Measurements from ENCODE around the gene GALNT3.

The GALNT3 gene

DNA sequence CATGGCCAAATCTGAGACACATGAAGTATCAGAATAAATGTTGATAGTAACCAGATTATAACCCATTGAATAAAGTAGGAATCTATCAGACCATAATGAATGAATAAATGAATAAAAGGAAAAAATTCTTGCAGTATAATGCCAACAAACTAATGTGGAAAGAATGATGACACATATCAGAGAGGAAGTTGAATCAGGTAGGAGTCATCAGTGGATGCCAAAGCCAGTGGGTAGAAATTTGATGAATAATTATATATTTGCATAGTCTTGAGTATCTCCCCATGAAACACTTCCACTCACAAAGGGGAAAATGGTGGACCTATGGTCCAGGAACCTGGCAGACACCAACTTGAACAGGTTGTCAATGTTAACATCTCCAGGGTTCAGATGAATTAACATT, 68.6 kb downstream of the GALNT3 start:
- in situ Hi-C loops (cut with MboI; ENCODE audit: low pct_unique_long_range_greater_than_20kb, low sequenced_read_pairs, unreplicated experiment), result no loop called here
- TF ChIP-seq, protein P1, sequence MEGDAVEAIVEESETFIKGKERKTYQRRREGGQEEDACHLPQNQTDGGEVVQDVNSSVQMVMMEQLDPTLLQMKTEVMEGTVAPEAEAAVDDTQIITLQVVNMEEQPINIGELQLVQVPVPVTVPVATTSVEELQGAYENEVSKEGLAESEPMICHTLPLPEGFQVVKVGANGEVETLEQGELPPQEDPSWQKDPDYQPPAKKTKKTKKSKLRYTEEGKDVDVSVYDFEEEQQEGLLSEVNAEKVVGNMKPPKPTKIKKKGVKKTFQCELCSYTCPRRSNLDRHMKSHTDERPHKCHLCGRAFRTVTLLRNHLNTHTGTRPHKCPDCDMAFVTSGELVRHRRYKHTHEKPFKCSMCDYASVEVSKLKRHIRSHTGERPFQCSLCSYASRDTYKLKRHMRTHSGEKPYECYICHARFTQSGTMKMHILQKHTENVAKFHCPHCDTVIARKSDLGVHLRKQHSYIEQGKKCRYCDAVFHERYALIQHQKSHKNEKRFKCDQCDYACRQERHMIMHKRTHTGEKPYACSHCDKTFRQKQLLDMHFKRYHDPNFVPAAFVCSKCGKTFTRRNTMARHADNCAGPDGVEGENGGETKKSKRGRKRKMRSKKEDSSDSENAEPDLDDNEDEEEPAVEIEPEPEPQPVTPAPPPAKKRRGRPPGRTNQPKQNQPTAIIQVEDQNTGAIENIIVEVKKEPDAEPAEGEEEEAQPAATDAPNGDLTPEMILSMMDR (IDR thresholded peaks at IDR 0.05; ENCODE audit: extremely low read depth, insufficient read depth, missing control alignments), result no peak
- no peak for DNase-seq (ENCODE audit: low spot score)

DNA sequence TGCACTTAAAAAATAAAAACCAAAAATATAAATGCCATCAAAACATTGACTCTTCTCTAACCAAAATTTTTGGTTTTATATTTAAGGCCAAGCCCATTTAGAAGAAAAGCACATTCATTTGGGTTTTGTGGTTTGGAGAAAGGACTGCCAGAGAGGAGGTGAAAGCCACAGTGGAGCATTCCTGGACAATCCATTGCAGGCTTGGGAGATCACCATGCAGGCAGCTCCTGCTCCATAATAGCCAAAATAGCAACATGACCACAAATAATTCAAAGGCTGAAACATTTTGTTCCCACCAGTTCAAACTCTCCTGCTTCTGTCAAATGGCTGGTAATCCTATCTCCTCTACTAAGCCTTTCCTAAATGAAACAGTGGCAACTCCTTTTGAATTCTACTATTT, 73.5 kb downstream of the GALNT3 start:
- TF ChIP-seq, protein P1 (IDR thresholded peaks at IDR 0.05; ENCODE audit: extremely low read depth, insufficient read depth, missing control alignments), result no peak
- in situ Hi-C loops (cut with MboI; ENCODE audit: low pct_unique_long_range_greater_than_20kb, low sequenced_read_pairs, unreplicated experiment), result no loop called here
- DNase-seq (ENCODE audit: low spot score), result no peak

DNA sequence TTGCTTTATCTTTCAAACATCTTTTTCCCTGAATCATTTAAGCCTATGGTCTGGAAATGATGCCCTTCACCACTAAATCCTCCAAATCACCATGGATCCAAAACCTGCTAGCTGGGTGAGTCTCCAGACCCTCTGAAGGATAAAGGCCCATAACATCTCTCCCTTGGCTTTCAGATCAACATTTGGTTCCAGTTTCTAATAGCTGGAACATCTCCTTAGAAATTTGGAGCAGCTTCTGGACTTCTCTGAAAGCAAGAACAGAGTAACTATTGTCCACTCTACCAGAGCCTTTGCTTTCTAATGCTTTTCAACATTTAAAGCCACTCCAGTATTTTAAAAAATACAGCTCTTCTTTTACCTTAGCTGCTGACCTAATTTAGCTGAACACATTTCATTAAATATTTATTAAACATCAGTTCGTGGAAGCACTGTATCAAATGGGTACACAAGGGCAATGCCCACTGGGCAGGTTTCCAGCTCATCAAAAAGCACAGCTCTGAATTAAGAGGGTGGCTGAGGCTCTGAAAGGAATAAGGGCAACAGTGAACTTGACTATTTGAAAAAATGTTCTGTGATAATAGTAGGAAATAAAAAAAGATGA, 75.3 kb downstream of the GALNT3 start:
- DNase-seq (ENCODE audit: low spot score), result no peak
- TF ChIP-seq, protein P1 (IDR thresholded peaks at IDR 0.05; ENCODE audit: extremely low read depth, insufficient read depth, missing control alignments), result no peak
- in situ Hi-C loops (cut with MboI; ENCODE audit: low pct_unique_long_range_greater_than_20kb, low sequenced_read_pairs, unreplicated experiment), result no loop called here

DNA sequence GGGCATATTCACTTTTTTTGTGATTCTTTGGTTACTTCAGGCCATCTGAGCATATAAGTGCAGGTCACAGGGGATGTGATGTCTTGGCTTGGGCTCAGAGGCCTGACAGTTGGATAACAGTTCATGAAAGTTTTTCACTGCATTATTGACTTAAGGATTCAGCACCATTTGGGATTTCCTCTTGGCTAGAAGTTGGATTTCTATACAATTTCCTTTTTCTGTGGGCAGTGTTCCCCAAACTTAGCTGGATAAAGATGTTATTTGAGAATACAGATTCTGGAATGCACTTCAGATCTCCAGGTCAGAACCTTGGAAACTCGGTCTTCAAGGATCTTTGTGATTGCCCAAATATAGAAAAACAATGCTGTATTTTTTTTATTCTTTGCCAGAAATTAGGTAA, 78.0 kb downstream of the GALNT3 start:
- no peak for DNase-seq (ENCODE audit: low spot score)
- in situ Hi-C loops (cut with MboI; ENCODE audit: low pct_unique_long_range_greater_than_20kb, low sequenced_read_pairs, unreplicated experiment), result no loop called here
- TF ChIP-seq, protein P1 (IDR thresholded peaks at IDR 0.05; ENCODE audit: extremely low read depth, insufficient read depth, missing control alignments), result no peak

DNA sequence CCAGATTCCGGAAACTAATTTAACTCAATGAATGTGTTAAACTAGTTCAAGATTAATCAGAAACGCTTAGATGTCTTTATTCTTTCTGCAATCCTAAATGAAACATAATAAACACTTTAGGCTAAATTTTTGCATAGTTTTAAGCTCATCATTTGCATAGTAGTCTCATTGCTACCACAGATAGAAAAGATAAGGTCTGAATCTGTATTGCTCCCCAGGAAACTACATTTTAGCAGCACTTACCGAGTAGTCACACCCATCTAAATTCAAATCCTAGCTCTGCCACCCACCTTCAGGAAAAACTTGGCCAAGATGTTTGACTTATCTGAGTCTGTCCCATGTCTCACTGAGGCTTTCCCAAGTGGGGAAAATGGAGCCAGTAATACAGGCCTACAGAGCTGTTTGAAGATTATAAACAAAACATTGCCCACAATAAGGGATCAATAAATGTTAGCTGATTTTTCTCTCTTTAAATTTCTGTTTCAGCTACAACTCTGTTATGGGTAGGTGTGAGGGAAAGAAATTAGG, 87.0 kb downstream of the GALNT3 start:
- TF ChIP-seq, protein P1 (IDR thresholded peaks at IDR 0.05; ENCODE audit: extremely low read depth, insufficient read depth, missing control alignments), result no peak
- DNase-seq (ENCODE audit: low spot score), result no peak
- in situ Hi-C loops (cut with MboI; ENCODE audit: low pct_unique_long_range_greater_than_20kb, low sequenced_read_pairs, unreplicated experiment), result no loop called here

DNA sequence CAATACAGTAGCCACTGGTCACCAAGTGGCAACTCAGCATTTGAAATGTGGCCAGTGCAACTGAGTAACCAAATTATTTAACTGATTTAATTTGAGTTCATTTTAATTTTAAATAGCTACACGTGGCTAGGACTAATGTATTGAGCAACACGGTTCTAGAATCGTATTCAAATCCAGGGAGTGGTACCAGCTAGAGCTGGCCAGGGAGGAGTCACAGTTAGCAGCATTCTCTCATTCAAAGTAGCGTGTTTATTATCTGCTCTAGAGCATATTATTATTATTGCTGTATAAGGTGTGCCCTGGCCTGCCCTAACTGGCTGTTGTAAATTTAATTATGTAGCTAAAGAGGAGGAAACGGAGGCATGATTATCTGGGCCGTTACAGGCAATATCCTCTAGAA, 92.9 kb downstream of the GALNT3 start:
- in situ Hi-C loops (cut with MboI; ENCODE audit: low pct_unique_long_range_greater_than_20kb, low sequenced_read_pairs, unreplicated experiment), result no loop called here
- TF ChIP-seq, protein P1 (IDR thresholded peaks at IDR 0.05; ENCODE audit: extremely low read depth, insufficient read depth, missing control alignments), result no peak

More for the DNA sequence above, 92.9 kb downstream of the GALNT3 start:
- DNase-seq (ENCODE audit: low spot score), result no peak
